K562 (cell line): Measurements from ENCODE around the gene ADM2. TPM values are rescaled to one million over a fixed set of nuclear protein-coding genes. Genes with fewer than 3 reads are reported as not detected.

ENCODE experiments used
- ATAC-seq: fragments of 200-7000 bp; cut with Tn5 transposase; 3 replicates; pipeline ENCODE4 v1.9.1; 2020; ENCODE audit warnings: moderate library complexity
- BruUV-seq: library from RNA; stranded (reverse); fragments of 400-500 nt; replicated peaks from 2 replicates; lab custom pipeline; 2021; lab: Mats Ljungman, UMichigan
- CTCF ChIA-PET: fragments of 300-600 bp; formaldehyde crosslinking; extraction: SDS; loops from one replicate; lab custom pipeline; 2021; ENCODE audit warnings: low intra/inter-chr PET ratio; lab: Yijun Ruan, JAX
- POLR2A ChIA-PET: fragments of 300-600, 350-650 bp; sonication (Branson Sonifier 250); formaldehyde crosslinking; extraction: SDS; loops from one replicate; lab custom pipeline; 2021; ENCODE audit warnings: antibody characterized with exemption, inconsistent platforms; lab: Yijun Ruan, JAX
- DNase-seq, 4 experiments: peaks; one replicate each; pipeline versions ENCODE4 v3.0.0 to v3.0.0-alpha.2; 2011 to 2018; ENCODE audit warnings: low spot score in 3 of 4, mixed read lengths in 3 of 4; ENCODE audit errors: extremely low read depth in 1 of 4
- FAIRE-seq: peaks from 2 replicates; lab custom pipeline; 2011; peaks lifted over from hg19 to GRCh38; lab: Jason Lieb, UNC
- H2AFZ ChIP-seq: 2 replicates; pipeline ENCODE4 v1.6.0; 2011; ENCODE audit warnings: low read depth, low read length, control low read depth, inconsistent platforms
- H3K27ac ChIP-seq: fragments of 200-600 bp; 3 replicates; pipeline ENCODE4 v1.8.0; 2011; ENCODE audit warnings: low read depth, mild to moderate bottlenecking, control low read depth, inconsistent platforms, low read length, moderate library complexity, mixed read lengths; ENCODE audit errors: extremely low read depth
- H3K27me3 ChIP-seq, 2 experiments: fragments of 300-600 bp in 1 of 2; 2 replicates in 1 of 2; 3 replicates in 1 of 2; pipeline versions ENCODE4 v1.6.0 to v1.8.0; 2011; ENCODE audit warnings: inconsistent platforms in 2 of 2, low read length in 2 of 2, mild to moderate bottlenecking in 1 of 2, mixed read lengths in 1 of 2, moderate library complexity in 1 of 2; ENCODE audit not compliant: control insufficient read depth in 2 of 2, insufficient read depth in 2 of 2
- H3K36me3 ChIP-seq: fragments of 300-600 bp; 3 replicates; pipeline ENCODE4 v1.8.0; 2011; ENCODE audit warnings: mild to moderate bottlenecking, low read length, inconsistent platforms; ENCODE audit not compliant: control insufficient read depth, insufficient read depth
- H3K4me1 ChIP-seq, 2 experiments: fragments of 200-600 bp in 1 of 2; replicated peaks in 1 of 2; 2 replicates in 1 of 2; 3 replicates in 1 of 2; pipeline versions ENCODE4 v1.5.1 to v1.8.0; 2011; ENCODE audit warnings: inconsistent platforms in 2 of 2, low read length in 2 of 2, mild to moderate bottlenecking in 1 of 2, mixed read lengths in 1 of 2, moderate library complexity in 1 of 2; ENCODE audit not compliant: control insufficient read depth in 2 of 2, insufficient read depth in 2 of 2
- H3K4me2 ChIP-seq: 2 replicates; pipeline ENCODE4 v1.6.1; 2011; ENCODE audit warnings: low read length, control low read depth, inconsistent platforms, mixed read lengths; ENCODE audit not compliant: insufficient read depth
- H3K4me3 ChIP-seq: fragments of 200-600 bp; sonication (generic), shearing (Covaris generic); 2 replicates; pipeline ENCODE4 v1.5.1; 2016; ENCODE audit warnings: control low read depth, inconsistent platforms
- H3K79me2 ChIP-seq: fragments of 200-600 bp; 3 replicates; pipeline ENCODE4 v1.8.0; 2011; ENCODE audit warnings: low read length, inconsistent platforms; ENCODE audit not compliant: control insufficient read depth, insufficient read depth
- H3K9ac ChIP-seq, 2 experiments: 2 replicates each; pipeline versions ENCODE4 v1.6.0 to v1.6.1; 2011; ENCODE audit warnings: low read depth in 2 of 2, low read length in 2 of 2, control low read depth in 1 of 2, inconsistent platforms in 1 of 2, mild to moderate bottlenecking in 1 of 2, mixed read lengths in 1 of 2; ENCODE audit not compliant: insufficient read depth in 1 of 2
- H3K9me1 ChIP-seq: one replicate; pipeline ENCODE4 v1.6.0; 2011; ENCODE audit warnings: inconsistent platforms, mild to moderate bottlenecking, low read length, moderate library complexity; ENCODE audit not compliant: control insufficient read depth, insufficient read depth
- H3K9me3 ChIP-seq: replicated peaks from 2 replicates; pipeline ENCODE4 v1.5.1; 2011; ENCODE audit warnings: low read depth, low read length, inconsistent platforms; ENCODE audit not compliant: control insufficient read depth, insufficient read depth
- H4K20me1 ChIP-seq: replicated peaks from 2 replicates; pipeline ENCODE4 v1.6.1; 2011; ENCODE audit warnings: low read length, inconsistent platforms, mixed read lengths; ENCODE audit not compliant: control insufficient read depth, insufficient read depth
- ETV5 ChIP-seq: sonication (generic); formaldehyde crosslinking; IDR thresholded peaks from 2 replicates; pipeline ENCODE4 v1.4.0; 2020; ENCODE audit warnings: low read depth, mild to moderate bottlenecking, missing genetic modification reagents
- ETV6 ChIP-seq, 3 experiments: fragments of 150-350 bp in 1 of 3; sonication (generic) in 1 of 3; formaldehyde crosslinking in 1 of 3; IDR thresholded peaks; 2 replicates each; pipeline versions ENCODE4 v1.6.1 to v1.8.0; 2014 to 2022; ENCODE audit warnings: borderline replicate concordance in 2 of 3, low read depth in 2 of 3, antibody characterized with exemption in 1 of 3, low read length in 1 of 3, mild to moderate bottlenecking in 1 of 3, missing genetic modification reagents in 1 of 3
- HBP1 ChIP-seq: fragments of 450-650 bp; formaldehyde crosslinking; IDR thresholded peaks from 2 replicates; pipeline ENCODE4 v1.4.0; 2022; ENCODE audit warnings: missing genetic modification characterization
- HNRNPUL1 ChIP-seq: fragments of 200-400 bp; formaldehyde crosslinking; IDR thresholded peaks from 2 replicates; pipeline ENCODE4 v1.6.1; 2017; ENCODE audit warnings: low read length
- NR3C1 ChIP-seq: sonication (generic); formaldehyde crosslinking; IDR thresholded peaks from 2 replicates; pipeline ENCODE4 v1.8.1; 2022; ENCODE audit warnings: missing genetic modification reagents
- PCBP1 ChIP-seq: fragments of 200-400 bp; formaldehyde crosslinking; IDR thresholded peaks from 2 replicates; pipeline ENCODE4 v1.6.1; 2018; ENCODE audit warnings: mild to moderate bottlenecking, low read depth, low read length; ENCODE audit not compliant: poor library complexity, severe bottlenecking
- REST ChIP-seq, 2 experiments: fragments of 450-650 bp; formaldehyde crosslinking in 1 of 2; IDR thresholded peaks; 2 replicates each; pipeline versions ENCODE4 v1.4.0 to v1.6.1; 2014 to 2020; ENCODE audit warnings: mild to moderate bottlenecking in 2 of 2, borderline replicate concordance in 1 of 2, low read depth in 1 of 2
- ZNF274 ChIP-seq: IDR thresholded peaks from 2 replicates; pipeline ENCODE4 v1.6.1; 2011; ENCODE audit warnings: low read depth, mild to moderate bottlenecking, low read length, moderate library complexity, borderline replicate concordance
- WGBS: fragments of 100-300 bp; shearing (Covaris generic); methylation state at CpG from one replicate; pipeline ENCODE4 v1.1.6; 2016; ENCODE audit warnings: low coverage, mixed read lengths; ENCODE audit not compliant: insufficient coverage; ENCODE audit errors: missing lambda C conversion rate; 5-methylcytosine and 5-hydroxymethylcytosine counted together
- in situ Hi-C: fragments of 300-500 bp; cut with MboI; formaldehyde crosslinking; loops from 4 replicates; pipeline ENCODE4 v1.15.0; 2018; ENCODE audit warnings: inconsistent platforms, mixed read lengths
- intact Hi-C: fragments of 100-400 bp; cut with micrococcal nuclease; formaldehyde crosslinking; loops from 2 replicates; pipeline ENCODE4 v1.14.2; 2022
- polyA plus RNA-seq, 8 experiments: library from polyadenylated mRNA; depleted of rRNA in 4 of 8; stranded (reverse) in 5 of 8; unstranded in 3 of 8; fragments of >200 nt; fragmentation: Nextera tagmentation in 2 of 8; fragmentation: Illumina TruSeq in 1 of 8; extraction: Ambion mirVana in 2 of 8; extraction: Trizol in 1 of 8; gene quantifications; 2 replicates each; pipeline versions ENCODE4 v1.2.1 to v1.2.3, GENCODE V29; 2011 to 2014; ENCODE audit warnings: inconsistent platforms in 1 of 8, missing spikeins in 1 of 8
- total RNA-seq, 7 experiments: library from RNA; depleted of rRNA in 6 of 7; stranded (reverse); fragments of >200 nt in 6 of 7; fragmentation: Illumina TruSeq in 2 of 7; extraction: Trizol in 2 of 7; gene quantifications; 2 replicates each; pipeline versions ENCODE4 v1.2.1 to v1.2.3, GENCODE V29; 2011 to 2021; ENCODE audit warnings: low replicate concordance in 1 of 7

The ADM2 gene
- total and polyA plus RNA-seq, 9 of the 15 experiments (the other 6 are each of a cell fraction or from before 2014, with no cell fraction given), result 0.11 to 5.1 (median 0.38) TPM

- no peak for TF ChIP-seq PCBP1
- TF ChIP-seq NR3C1 (CRISPR knock-in tag), result no peak
- TF ChIP-seq ZNF274, result no peak
- TF ChIP-seq HNRNPUL1, result no peak
- TF ChIP-seq, all 486 proteins: peak for 0
Measured at GRCh38 chr22:50461536-50461935, 19.8 kb upstream of the ADM2 start (continued).

- H3K9me1 ChIP-seq, result no peaks in the 10 kb centered on the region
- ATAC-seq (no peak), FAIRE-seq (no peak), DNase-seq (no peak)
- no peaks in the 10 kb centered on the region for H3K27me3 ChIP-seq
- H4K20me1 ChIP-seq, result no peaks in the 10 kb centered on the region
- ChIA-PET POLR2A (interaction anchor here (1.0 kb wide), 1 partner anchor 19 kb away, joined by 3 read pairs; no protein-coding TSS in a partner anchor), CTCF (no interaction called here)
- H2AFZ ChIP-seq, result no peak overlapping the region
- no peak overlapping the region for H3K27ac ChIP-seq
- no TSS peak for BruUV-seq
- peaks cover 0 to 2% of the 10 kb centered on the region in 2 experiments; a peak in 2 of 5 replicates for H3K4me1 ChIP-seq
- WGBS, result 96% methylated on average over 14 of the region's 30 CpGs
- no peak overlapping the region for H3K9ac ChIP-seq
- no peak overlapping the region for H3K4me3 ChIP-seq
- no peaks in the 10 kb centered on the region for H3K79me2 ChIP-seq
- intact Hi-C loops (no loop called here), in situ Hi-C loops (no loop called here)
- no peak overlapping the region for H3K4me2 ChIP-seq
- no peaks in the 10 kb centered on the region for H3K9me3 ChIP-seq
- peaks cover 61% of the 10 kb centered on the region; the same call in 1 of the 3 replicates for H3K36me3 ChIP-seq
- TF ChIP-seq ETV6 (IDR thresholded peaks at IDR 0.05; ENCODE audit: borderline replicate concordance in 1 of 2, low read depth in 2 of 2, low read length in 1 of 2) (no peak), ETV6 (CRISPR knock-in tag; IDR thresholded peaks at IDR 0.05; ENCODE audit: borderline replicate concordance) (no peak), ETV5 (CRISPR knock-in tag) (no peak), REST (IDR thresholded peaks at IDR 0.05; ENCODE audit: borderline replicate concordance) (no peak), REST (CRISPR knock-in tag; IDR thresholded peaks at IDR 0.05; ENCODE audit: low read depth) (no peak), HBP1 (CRISPR knock-in tag) (no peak)
Measured at GRCh38 chr22:50461979-50462540, 19.3 kb upstream of the ADM2 start.
